HK-2 (cell line): Measurements from ENCODE around the gene LPP.
A peak's percentile ranks its signal among the peaks of the same experiment; 100 is the strongest.

Experiments
- DNase-seq: peaks from one replicate; pipeline ENCODE4 v3.0.0-alpha.2; 2018; ENCODE audit not compliant: unreplicated experiment

The LPP gene

DNA sequence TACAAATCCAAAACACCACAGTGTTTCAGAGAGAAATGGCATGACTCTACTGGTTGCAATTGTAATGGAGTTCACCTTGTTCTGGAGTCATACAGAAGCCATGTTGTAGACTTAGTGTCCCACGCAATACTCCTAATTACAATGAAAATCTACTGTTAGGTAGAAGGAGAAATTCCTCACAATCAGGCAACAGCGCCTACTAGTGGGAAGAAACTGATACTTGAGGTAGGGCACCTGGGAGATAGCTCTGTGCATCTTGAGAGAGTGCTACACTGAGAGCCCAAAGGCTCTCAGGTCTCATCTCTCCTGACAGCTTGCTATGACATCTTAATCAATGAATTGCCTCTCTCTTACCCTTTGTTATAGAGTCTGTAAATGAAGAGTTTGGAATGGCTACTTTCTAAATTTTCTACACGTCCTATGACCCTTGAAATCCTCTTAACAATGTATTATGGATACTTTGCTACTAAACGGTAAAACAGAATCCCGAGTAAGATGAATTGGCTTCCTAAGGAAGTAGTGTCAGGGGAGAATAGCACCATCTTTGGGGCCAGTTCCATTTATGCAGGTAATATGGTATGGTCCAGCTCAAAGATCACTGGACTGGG, 595.2 kb downstream of the LPP start:
- DNase-seq = no peak

- no peak for DNase-seq
These were observed 595.9 kb downstream of the LPP start for GRCh38 chr3:188749830-188750229.

DNA sequence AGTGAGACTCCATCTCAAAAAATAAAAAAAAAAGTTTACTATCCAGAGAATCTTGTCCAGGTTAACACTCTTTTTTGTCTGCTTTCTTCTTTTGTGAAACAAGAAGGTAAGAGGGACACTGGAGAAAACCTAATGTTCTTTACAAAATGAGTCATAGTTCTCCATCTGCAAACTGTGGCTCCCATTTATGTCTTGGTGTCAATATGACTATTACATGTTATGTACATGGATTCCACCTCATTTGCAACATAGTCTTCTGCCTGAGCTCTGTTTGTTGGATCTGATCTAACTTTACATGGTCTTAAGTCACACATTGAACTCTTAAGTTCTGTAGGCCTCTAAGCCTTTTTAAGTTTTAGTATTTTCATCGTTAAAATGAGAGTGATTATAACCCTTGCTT, 596.7 kb downstream of the LPP start:
- DNase-seq = no peak

DNA sequence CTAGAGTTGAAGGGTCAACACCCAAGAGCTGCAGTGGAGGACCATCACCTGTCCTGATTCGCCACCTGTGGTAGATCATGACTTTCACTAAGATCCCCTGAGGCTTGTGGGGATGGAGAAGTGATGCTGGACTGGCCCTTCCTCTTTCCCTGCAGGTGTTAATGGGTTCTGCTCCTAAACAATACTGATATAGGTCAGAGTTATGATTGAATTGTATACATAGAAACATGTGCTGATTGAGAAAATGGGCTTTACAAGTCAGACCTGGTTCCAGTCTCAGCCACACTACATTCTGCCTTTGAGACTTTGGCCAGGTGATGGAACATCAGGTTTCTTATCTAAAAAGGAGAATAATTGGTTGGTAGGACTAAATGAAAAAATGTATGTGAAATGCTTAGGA, 598.9 kb downstream of the LPP start:
- no peak for DNase-seq

GRCh38 chr3:188754267-188754666, 600.3 kb downstream of the LPP start:
- no peak for DNase-seq

GRCh38 chr3:188756241-188756640, 602.3 kb downstream of the LPP start:
- no peak for DNase-seq

DNA sequence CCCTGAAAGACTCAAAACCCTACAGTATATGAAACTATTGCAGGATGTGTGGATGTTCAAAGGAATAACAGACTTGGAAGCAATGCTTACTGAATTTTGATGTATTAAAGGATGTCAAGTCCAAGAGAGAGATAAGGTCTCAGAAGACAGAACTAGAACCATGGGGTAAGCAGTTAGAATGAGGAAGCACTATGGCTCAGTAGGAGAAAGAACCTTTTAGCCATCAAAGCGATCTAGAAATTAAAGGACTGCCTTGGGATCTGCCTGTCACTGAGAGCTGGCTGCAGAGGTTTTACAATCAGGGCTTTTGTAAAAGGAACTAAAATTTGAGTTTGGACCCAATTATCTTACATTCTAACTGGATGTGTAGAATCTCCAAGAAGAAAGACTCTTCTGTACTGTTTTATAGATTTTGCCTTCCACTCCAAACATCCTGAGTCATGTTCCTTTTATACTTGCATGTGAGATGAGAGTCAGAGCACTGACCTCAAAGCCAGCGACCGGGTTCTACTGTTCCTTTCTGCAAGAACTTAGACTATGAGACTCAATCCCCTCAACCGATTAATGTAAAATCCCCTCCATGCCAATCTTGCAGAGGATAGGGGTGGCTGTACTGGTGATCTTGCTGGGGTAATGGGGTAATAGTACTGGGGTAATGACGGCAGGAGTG, 605.5 kb downstream of the LPP start:
- DNase-seq = no peak

- DNase-seq = no peak
These were observed 606.5 kb downstream of the LPP start for GRCh38 chr3:188760408-188760807.

GRCh38 chr3:188761439-188761838, 607.5 kb downstream of the LPP start:
- DNase-seq = no peak

- no peak for DNase-seq
These were observed 608.0 kb downstream of the LPP start for GRCh38 chr3:188761964-188762363.

DNA sequence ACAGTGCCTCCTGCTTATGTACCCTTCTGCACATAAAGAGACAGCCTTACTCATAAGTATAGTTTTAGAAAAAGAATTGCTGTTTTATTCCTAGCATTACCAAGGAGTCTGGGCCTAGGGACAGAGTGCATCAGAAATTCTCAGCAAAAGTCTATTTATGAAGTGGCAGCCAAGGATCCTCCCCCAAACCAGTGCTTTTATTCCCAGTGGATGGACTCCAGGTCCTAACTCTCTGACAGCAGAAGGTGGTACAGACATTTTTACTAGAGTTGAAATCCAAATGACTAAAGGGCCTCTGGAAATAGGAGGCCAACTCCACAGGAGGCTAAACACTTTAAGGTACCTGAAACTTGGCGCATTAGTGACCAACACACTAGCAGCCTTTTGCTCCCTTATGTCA, 610.7 kb downstream of the LPP start:
- no peak for DNase-seq

DNA sequence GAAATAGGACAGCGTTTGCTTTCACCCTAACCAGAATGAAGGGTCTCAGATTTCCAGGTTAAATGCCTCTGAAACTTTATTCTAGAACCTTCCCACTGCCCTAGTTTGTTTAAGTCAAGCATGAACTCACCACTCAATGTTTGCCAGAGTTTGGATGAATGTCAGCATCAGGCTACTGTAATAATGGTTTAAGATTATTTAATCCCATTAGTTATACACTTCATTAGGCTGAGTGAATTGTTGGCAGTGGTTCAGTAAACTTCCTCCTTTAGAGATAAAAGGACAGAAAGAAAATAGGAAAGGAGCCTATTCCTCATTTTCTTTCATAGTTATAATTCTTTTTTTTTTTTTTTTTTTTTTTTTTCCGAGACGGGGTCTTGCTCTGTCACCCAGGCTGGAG, 615.9 kb downstream of the LPP start:
- DNase-seq = no peak

- no peak for DNase-seq
These were observed 618.9 kb downstream of the LPP start for GRCh38 chr3:188772886-188773285.

DNA sequence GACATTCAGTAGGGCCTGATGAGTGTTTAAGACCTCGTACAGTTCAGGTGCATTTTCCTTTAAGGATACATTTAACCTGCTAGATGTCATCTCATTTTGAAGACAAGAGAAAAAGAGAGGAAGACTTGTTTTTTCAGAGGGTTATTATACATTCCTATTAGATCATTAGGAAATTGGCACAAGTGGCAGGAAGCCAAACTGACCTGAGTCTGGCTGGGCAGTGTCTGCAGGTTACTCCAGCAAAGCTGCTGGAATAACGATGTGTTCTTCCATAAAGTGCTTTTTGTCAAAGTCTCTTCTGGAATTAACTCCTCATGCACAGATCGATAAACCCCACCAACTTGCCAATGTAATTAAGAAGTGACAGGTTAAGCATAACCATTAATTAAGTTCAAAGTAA, 621.5 kb downstream of the LPP start:
- no peak for DNase-seq

- no peak for DNase-seq
These were observed 622.5 kb downstream of the LPP start for GRCh38 chr3:188776447-188776846.

DNA sequence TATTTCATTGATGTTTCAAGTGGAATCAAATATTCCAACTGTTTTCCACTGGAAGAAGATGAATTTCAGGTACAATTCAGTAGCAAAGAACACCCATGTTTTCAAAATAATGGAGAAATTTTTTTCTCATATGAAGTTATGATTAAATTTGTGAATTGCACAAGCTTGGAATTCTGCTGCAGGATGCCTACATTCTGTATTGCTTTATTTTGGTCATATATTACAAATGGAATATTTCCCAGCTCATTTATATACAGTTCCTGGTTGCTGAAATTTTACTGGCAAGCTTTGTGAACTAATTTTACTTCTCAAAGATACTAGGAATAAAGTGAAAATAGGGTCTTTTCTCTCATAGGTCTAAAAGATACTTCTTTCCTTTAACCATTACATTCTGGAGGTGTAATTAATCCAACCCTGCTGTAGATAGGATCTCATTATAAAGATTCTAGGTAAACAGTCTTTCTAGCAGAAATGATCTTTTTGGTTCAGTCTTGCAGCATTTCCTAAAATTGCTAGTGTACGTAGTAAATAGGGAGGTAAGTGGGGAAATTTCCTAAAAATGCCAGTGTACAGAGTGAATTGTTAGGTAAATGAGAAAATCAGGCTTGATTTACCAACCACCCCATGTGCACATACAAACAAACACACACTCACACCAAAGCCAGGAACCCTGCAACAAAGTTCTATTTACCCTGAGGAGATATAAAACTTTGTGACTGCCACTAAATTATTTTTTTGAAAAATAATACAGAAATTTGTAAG, 624.3 kb downstream of the LPP start:
- DNase-seq = no peak

GRCh38 chr3:188779281-188779980, 625.5 kb downstream of the LPP start:
- DNase-seq = no peak

- DNase-seq = no peak
These were observed 626.5 kb downstream of the LPP start for GRCh38 chr3:188780193-188781147.

DNA sequence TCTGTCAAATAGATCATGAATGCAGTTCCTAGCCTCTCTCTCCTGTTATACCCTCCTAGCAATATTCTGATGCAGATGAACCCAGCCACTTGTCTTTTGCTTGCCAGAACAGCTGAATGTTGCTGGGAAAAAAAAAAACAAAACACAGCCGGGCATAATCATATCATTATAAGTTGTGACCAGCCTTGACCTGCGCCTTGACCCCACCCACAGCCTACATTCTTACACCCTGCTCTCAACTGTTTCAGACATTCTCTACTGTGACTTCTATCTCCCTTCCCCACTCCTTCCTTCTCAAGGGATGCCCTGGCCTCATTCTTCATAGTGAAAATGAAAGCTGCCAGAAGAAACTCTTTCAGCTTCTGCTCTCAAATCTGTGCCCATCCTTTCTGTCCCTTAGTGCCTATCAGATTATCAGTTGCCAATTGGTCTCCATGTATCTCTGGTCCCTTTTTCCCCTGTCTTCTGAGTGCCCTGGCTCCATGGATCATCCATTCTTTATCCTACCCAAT, 628.7 kb downstream of the LPP start:
- no peak for DNase-seq

DNA sequence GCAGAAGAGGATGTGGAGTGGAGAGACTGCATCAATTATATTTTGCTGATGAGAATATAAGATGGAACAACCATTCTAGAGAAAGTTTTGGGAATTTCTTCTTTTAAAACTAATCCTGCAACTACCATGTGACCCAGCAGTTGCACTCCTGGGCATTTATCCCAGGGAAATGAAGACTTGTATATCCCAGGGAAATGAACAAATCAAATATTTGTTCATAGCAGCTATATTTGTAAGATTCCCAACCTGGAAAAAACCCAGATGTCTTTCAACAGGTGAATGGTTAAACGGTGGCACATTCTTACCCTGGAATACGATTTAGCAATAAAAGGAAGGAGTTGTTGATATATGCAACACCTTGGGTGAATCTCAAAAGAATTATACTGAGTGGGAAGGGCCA, 632.5 kb downstream of the LPP start:
- no peak for DNase-seq

GRCh38 chr3:188788621-188789081, 634.7 kb downstream of the LPP start:
- DNase-seq = peak; percentile 44
